HG02970 (cell line): ENCODE measurements around the gene EDDM3A.

Experiments
- ATAC-seq: cut with Tn5 transposase; IDR thresholded peaks from one replicate; pipeline ENCODE4 v1.9.1; 2021; ENCODE audit warnings: mild to moderate bottlenecking, moderate library complexity, moderate number of reproducible peaks; ENCODE audit not compliant: unreplicated experiment, low FRiP score

Gene EDDM3A

GRCh38 chr14:20782280-20782890 lies 36.7 kb downstream of the EDDM3A start:
- no peak for ATAC-seq

- no peak for ATAC-seq
Measured at GRCh38 chr14:20787025-20787424, 41.3 kb downstream of the EDDM3A start.

- ATAC-seq: no peak
Measured at GRCh38 chr14:20789230-20789813, 43.6 kb downstream of the EDDM3A start.

GRCh38 chr14:20790464-20791116 lies 44.9 kb downstream of the EDDM3A start:
- no peak for ATAC-seq

- no peak for ATAC-seq
Measured at GRCh38 chr14:20791187-20791586, 45.5 kb downstream of the EDDM3A start.

- ATAC-seq: no peak
Measured at GRCh38 chr14:20791597-20791996, 45.9 kb downstream of the EDDM3A start.

- ATAC-seq: no peak
Measured at GRCh38 chr14:20792556-20792955, 46.9 kb downstream of the EDDM3A start.

GRCh38 chr14:20794644-20795369 lies 49.1 kb downstream of the EDDM3A start:
- no peak for ATAC-seq

- no peak for ATAC-seq
Measured at GRCh38 chr14:20797164-20797563, 51.5 kb downstream of the EDDM3A start.
